GM12878 (cell line): ENCODE results near the gene GRM7. TPM values are rescaled to one million over a fixed set of nuclear protein-coding genes. Genes with fewer than 3 reads are reported as not detected.

Experiments used
- ATAC-seq: fragments of 200-7000 bp; cut with Tn5 transposase; 3 replicates; pipeline ENCODE4 v1.9.1; 2020; ENCODE audit warnings: mild to moderate bottlenecking, moderate library complexity
- BruUV-seq: library from RNA; stranded (reverse); fragments of 400-500 nt; replicated peaks from 2 replicates; lab custom pipeline; 2021; lab: Mats Ljungman, UMichigan
- CTCF ChIA-PET: fragments of 300-600 bp; sonication (Branson Sonifier 250); formaldehyde crosslinking; extraction: SDS; loops from one replicate; lab custom pipeline; 2021; ENCODE audit warnings: inconsistent platforms; lab: Yijun Ruan, JAX
- POLR2A ChIA-PET: fragments of 350-600 bp; formaldehyde crosslinking; extraction: SDS; loops from one replicate; lab custom pipeline; 2021; ENCODE audit warnings: inconsistent platforms; lab: Charles Lee
- RAD21 ChIA-PET: fragments of 300-600 bp; sonication (Branson Sonifier 250); formaldehyde crosslinking; loops from one replicate; lab custom pipeline; 2023; ENCODE audit warnings: antibody characterized with exemption; ENCODE audit not compliant: unreplicated experiment; lab: Charles Lee
- SMC1A ChIA-PET: fragments of 300-600 bp; sonication (Branson Sonifier 250); formaldehyde crosslinking; loops from one replicate; lab custom pipeline; 2023; ENCODE audit not compliant: unreplicated experiment, uncharacterized antibody; lab: Charles Lee
- DNase-seq: peaks from one replicate; pipeline ENCODE4 v3.0.0-alpha.2; 2011; ENCODE audit warnings: low read depth, low spot score
- FAIRE-seq: peaks from 3 replicates; lab custom pipeline; 2011; peaks lifted over from hg19 to GRCh38; lab: Jason Lieb, UNC
- H2AFZ ChIP-seq: 2 replicates; pipeline ENCODE4 v1.6.0; 2011; ENCODE audit warnings: low read depth, low read length, control low read depth; ENCODE audit not compliant: control insufficient read depth
- H3K27ac ChIP-seq: 2 replicates; pipeline ENCODE4 v1.5.1; 2011; ENCODE audit warnings: control low read depth; ENCODE audit not compliant: control insufficient read depth, insufficient read depth
- H3K27me3 ChIP-seq, 2 experiments: replicated peaks in 1 of 2; 2 replicates each; pipeline versions ENCODE4 v1.6.0 to v1.6.1; 2011; ENCODE audit warnings: low read length in 1 of 2; ENCODE audit not compliant: control insufficient read depth in 2 of 2, insufficient read depth in 2 of 2
- H3K36me3 ChIP-seq, 2 experiments: 2 replicates each; pipeline ENCODE4 v1.5.1; 2011; ENCODE audit warnings: low read length in 1 of 2; ENCODE audit not compliant: control insufficient read depth in 2 of 2, insufficient read depth in 2 of 2
- H3K4me1 ChIP-seq: 2 replicates; pipeline ENCODE4 v1.6.1; 2011; ENCODE audit warnings: mild to moderate bottlenecking, low read length, moderate library complexity, mixed read lengths; ENCODE audit not compliant: control insufficient read depth, insufficient read depth
- H3K4me2 ChIP-seq: 2 replicates; pipeline ENCODE4 v1.6.0; 2011; ENCODE audit warnings: control low read depth; ENCODE audit not compliant: control insufficient read depth, insufficient read depth
- H3K4me3 ChIP-seq: fragments of 200-600 bp; sonication (generic); 2 replicates; pipeline ENCODE4 v1.5.1; 2016
- H3K79me2 ChIP-seq: 2 replicates; pipeline ENCODE4 v1.6.0; 2011; ENCODE audit warnings: low read length; ENCODE audit not compliant: control insufficient read depth, insufficient read depth
- H3K9ac ChIP-seq: 2 replicates; pipeline ENCODE4 v1.8.0; 2011; ENCODE audit warnings: low read length, control low read depth, mixed read lengths; ENCODE audit not compliant: control insufficient read depth, insufficient read depth
- H3K9me3 ChIP-seq: replicated peaks from 3 replicates; pipeline ENCODE4 v1.5.1; 2011; ENCODE audit warnings: mild to moderate bottlenecking, low read length; ENCODE audit not compliant: control insufficient read depth, insufficient read depth
- H4K20me1 ChIP-seq: 2 replicates; pipeline ENCODE4 v1.6.0; 2011; ENCODE audit not compliant: control insufficient read depth, insufficient read depth
- ESRRA ChIP-seq: IDR thresholded peaks from 2 replicates; pipeline ENCODE4 v1.6.1; 2012; ENCODE audit warnings: mild to moderate bottlenecking, low read length, improper control_type of control experiment
- IKZF1 ChIP-seq: fragments of 450-650 bp; conservative IDR thresholded peaks from 2 replicates; pipeline ENCODE4 v1.6.1; 2017; ENCODE audit warnings: antibody characterized with exemption, mild to moderate bottlenecking
- WGBS: methylation state at CpG from one replicate; pipeline ENCODE4 v1.1.6; 2016; ENCODE audit warnings: low lambda C conversion rate; ENCODE audit not compliant: insufficient replicate concordance, insufficient coverage; ENCODE audit errors: missing lambda C conversion rate; 5-methylcytosine and 5-hydroxymethylcytosine counted together
- in situ Hi-C: fragments of 300-500 bp; cut with MboI; formaldehyde crosslinking; loops from 9 replicates; pipeline ENCODE4 v1.14.3; 2018; ENCODE audit warnings: mixed read lengths
- intact Hi-C: fragments of 100-400 bp; cut with micrococcal nuclease; formaldehyde crosslinking; loops from one replicate; pipeline ENCODE4 v1.14.2; 2022; ENCODE audit not compliant: unreplicated experiment
- polyA plus RNA-seq, 11 experiments: library from polyadenylated mRNA; depleted of rRNA in 4 of 11; unstranded in 6 of 11; stranded (reverse) in 5 of 11; fragments of >200 nt; fragmentation: Nextera tagmentation in 4 of 11; fragmentation: Illumina TruSeq in 1 of 11; extraction: Ambion mirVana in 4 of 11; extraction: Trizol in 1 of 11; gene quantifications; 1 replicate in 1 of 11; 2 replicates in 10 of 11; pipeline versions ENCODE4 v1.2.1 to v1.2.3, GENCODE V29; 2011 to 2016; ENCODE audit warnings: inconsistent platforms in 2 of 11, missing spikeins in 2 of 11, low read depth in 1 of 11
- total RNA-seq, 4 experiments: library from RNA; depleted of rRNA in 3 of 4; stranded (reverse); fragments of >200 nt in 3 of 4; fragmentation: Illumina TruSeq in 1 of 4; extraction: Trizol in 1 of 4; gene quantifications; 2 replicates each; pipeline versions ENCODE4 v1.2.1 to v1.2.3, GENCODE V29; 2013 to 2021
- TF ChIP-seq, protein P1 (sequence below): IDR thresholded peaks from 2 replicates; pipeline ENCODE4 v1.6.1; 2012; ENCODE audit warnings: improper control_type of control experiment, low read depth, low read length; ENCODE audit not compliant: insufficient replicate concordance
- TF ChIP-seq, protein P2 (sequence below): fragments of 450-650 bp; IDR thresholded peaks from 2 replicates; pipeline ENCODE4 v1.6.1; 2016; ENCODE audit warnings: mild to moderate bottlenecking
- TF ChIP-seq, protein P3 (sequence below): fragments of 450-650 bp; IDR thresholded peaks from 2 replicates; pipeline ENCODE4 v1.6.1; 2016; ENCODE audit warnings: mild to moderate bottlenecking

The GRM7 gene
- total and polyA plus RNA-seq, 10 of the 15 experiments (the other 5 are each of a cell fraction or from before 2014, with no cell fraction given) = not detected

DNA sequence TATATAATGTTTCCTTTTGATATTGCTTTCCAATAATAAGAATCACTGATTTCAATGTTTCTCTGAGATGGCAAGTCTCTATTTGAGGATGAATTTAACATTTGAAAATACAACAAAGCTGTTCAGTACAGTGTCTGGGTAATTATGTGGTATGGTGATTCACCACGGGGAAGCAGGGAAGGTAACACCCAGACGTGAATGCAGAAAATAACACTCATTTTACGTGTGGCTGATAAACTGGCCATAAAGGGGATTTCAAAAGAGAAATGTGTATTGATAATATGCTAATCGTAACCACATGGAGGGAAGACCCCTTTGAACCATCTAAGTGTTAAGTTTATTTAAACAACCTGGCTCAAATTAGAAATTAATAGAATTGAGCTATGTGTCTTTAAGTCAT is 344.6 kb downstream of the GRM7 start (continued):
- TF ChIP-seq, protein P1, sequence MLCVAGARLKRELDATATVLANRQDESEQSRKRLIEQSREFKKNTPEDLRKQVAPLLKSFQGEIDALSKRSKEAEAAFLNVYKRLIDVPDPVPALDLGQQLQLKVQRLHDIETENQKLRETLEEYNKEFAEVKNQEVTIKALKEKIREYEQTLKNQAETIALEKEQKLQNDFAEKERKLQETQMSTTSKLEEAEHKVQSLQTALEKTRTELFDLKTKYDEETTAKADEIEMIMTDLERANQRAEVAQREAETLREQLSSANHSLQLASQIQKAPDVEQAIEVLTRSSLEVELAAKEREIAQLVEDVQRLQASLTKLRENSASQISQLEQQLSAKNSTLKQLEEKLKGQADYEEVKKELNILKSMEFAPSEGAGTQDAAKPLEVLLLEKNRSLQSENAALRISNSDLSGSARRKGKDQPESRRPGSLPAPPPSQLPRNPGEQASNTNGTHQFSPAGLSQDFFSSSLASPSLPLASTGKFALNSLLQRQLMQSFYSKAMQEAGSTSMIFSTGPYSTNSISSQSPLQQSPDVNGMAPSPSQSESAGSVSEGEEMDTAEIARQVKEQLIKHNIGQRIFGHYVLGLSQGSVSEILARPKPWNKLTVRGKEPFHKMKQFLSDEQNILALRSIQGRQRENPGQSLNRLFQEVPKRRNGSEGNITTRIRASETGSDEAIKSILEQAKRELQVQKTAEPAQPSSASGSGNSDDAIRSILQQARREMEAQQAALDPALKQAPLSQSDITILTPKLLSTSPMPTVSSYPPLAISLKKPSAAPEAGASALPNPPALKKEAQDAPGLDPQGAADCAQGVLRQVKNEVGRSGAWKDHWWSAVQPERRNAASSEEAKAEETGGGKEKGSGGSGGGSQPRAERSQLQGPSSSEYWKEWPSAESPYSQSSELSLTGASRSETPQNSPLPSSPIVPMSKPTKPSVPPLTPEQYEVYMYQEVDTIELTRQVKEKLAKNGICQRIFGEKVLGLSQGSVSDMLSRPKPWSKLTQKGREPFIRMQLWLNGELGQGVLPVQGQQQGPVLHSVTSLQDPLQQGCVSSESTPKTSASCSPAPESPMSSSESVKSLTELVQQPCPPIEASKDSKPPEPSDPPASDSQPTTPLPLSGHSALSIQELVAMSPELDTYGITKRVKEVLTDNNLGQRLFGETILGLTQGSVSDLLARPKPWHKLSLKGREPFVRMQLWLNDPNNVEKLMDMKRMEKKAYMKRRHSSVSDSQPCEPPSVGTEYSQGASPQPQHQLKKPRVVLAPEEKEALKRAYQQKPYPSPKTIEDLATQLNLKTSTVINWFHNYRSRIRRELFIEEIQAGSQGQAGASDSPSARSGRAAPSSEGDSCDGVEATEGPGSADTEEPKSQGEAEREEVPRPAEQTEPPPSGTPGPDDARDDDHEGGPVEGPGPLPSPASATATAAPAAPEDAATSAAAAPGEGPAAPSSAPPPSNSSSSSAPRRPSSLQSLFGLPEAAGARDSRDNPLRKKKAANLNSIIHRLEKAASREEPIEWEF = peak; percentile 91
- TF ChIP-seq, protein P2, sequence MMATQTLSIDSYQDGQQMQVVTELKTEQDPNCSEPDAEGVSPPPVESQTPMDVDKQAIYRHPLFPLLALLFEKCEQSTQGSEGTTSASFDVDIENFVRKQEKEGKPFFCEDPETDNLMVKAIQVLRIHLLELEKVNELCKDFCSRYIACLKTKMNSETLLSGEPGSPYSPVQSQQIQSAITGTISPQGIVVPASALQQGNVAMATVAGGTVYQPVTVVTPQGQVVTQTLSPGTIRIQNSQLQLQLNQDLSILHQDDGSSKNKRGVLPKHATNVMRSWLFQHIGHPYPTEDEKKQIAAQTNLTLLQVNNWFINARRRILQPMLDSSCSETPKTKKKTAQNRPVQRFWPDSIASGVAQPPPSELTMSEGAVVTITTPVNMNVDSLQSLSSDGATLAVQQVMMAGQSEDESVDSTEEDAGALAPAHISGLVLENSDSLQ = no peak
- peak; percentile 53; the same call in 1 of the 2 replicates for TF ChIP-seq IKZF1

DNA sequence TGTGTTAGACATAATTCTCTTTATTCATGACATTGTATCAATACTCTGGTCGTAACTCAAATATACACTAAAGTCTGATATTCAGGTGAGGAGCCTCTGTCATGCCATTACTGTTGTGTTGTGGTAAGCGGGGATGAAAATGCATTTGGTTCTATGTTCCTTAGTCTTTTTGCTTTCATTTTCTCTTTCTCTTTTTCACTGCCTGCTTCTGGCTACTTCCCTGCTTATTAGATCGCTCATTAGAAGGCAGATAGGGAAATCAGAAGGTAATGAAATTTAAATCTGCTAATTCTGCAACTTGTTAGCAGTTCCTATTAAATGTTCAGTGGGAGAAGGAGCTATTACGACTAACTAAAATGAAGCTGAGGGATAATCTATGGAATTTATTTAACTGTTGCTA is 345.0 kb downstream of the GRM7 start:
- H3K9ac ChIP-seq = no peak overlapping the region
- ChIA-PET RAD21 (interaction anchor here (0.6 to 3.0 kb wide), 2 partner anchors 69 to 889 kb away, joined by 3 to 11 read pairs; no protein-coding TSS in a partner anchor), CTCF (interaction anchor here (1.3 kb wide), 1 partner anchor 13 kb away, joined by 5 read pairs; no protein-coding TSS in a partner anchor), POLR2A (interaction anchor here (0.7 kb wide), 1 partner anchor 70 kb away, joined by 5 read pairs; no protein-coding TSS in a partner anchor), SMC1A (interaction anchor here (0.6 to 3.4 kb wide), 11 partner anchors 9 to 312 kb away, joined by 3 to 11 read pairs (median 3); no protein-coding TSS in a partner anchor)
- H4K20me1 ChIP-seq = no peaks in the 10 kb centered on the region
- no peaks in the 10 kb centered on the region for H3K79me2 ChIP-seq
- H3K4me2 ChIP-seq = peak overlapping the region; percentile 30; the same call in 1 of the 2 replicates
- TF ChIP-seq, protein P3, sequence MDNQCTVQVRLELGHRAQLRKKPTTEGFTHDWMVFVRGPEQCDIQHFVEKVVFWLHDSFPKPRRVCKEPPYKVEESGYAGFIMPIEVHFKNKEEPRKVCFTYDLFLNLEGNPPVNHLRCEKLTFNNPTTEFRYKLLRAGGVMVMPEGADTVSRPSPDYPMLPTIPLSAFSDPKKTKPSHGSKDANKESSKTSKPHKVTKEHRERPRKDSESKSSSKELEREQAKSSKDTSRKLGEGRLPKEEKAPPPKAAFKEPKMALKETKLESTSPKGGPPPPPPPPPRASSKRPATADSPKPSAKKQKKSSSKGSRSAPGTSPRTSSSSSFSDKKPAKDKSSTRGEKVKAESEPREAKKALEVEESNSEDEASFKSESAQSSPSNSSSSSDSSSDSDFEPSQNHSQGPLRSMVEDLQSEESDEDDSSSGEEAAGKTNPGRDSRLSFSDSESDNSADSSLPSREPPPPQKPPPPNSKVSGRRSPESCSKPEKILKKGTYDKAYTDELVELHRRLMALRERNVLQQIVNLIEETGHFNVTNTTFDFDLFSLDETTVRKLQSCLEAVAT = 0 out of 2 replicates have a peak, but pooled peaks have one; percentile 25
- no peak for TF ChIP-seq ESRRA
- no TSS peak for BruUV-seq
- DNase-seq (peak; percentile 41), ATAC-seq (peak; percentile 72), FAIRE-seq (no peak)
- WGBS = 11% methylated on average over 4 of the region's 4 CpGs
- H3K36me3 ChIP-seq = no peaks in the 10 kb centered on the region; a peak in 1 of 4 replicates
- no peak overlapping the region for H3K27ac ChIP-seq
- intact Hi-C loops (loop anchor here (5.0 kb wide), 1 partner anchor 66 kb away; no protein-coding TSS in a partner anchor), in situ Hi-C loops (no loop called here)
- no peaks in the 10 kb centered on the region for H3K4me1 ChIP-seq
- peak overlapping the region; percentile 44 for H2AFZ ChIP-seq
- no peaks in the 10 kb centered on the region for H3K27me3 ChIP-seq
- no peak overlapping the region for H3K4me3 ChIP-seq
- no peaks in the 10 kb centered on the region; the same call in 2 of the 3 replicates for H3K9me3 ChIP-seq
